ENCODE measurements around the gene PTPRB. TPM values are rescaled to one million over a fixed set of nuclear protein-coding genes. Genes with fewer than 3 reads are reported as not detected.

PTPRB gene
- total RNA-seq, 4 donors from 2014 or later = 36.8 to 107 (median 63.1) TPM

GRCh38 chr12:70609739-70610491 lies 27.3 kb downstream of the PTPRB start:
- Histone ChIP-seq H3K27ac (peak overlapping the region; percentile 49 to 72), H3K9me3 (no peaks in the 10 kb centered on the region), H3K27me3 (no peaks in the 10 kb centered on the region), H3K4me1 (no peaks in the 10 kb centered on the region), H3K36me3 (no peaks in the 10 kb centered on the region), H3K4me3 (peak overlapping the region; percentile 26)
- peak; percentile 19 to 45 for DNase-seq
- intact Hi-C loops (cut with DNase I; ENCODE audit: low total_unique reads) = no loop called here
- no peak for TF ChIP-seq CTCF (IDR thresholded peaks at IDR 0.05)
- peak; percentile 23 to 41 for TF ChIP-seq POLR2A (IDR thresholded peaks at IDR 0.05)

- peak overlapping the region; percentile 26 for H3K4me3 ChIP-seq
- no peak for DNase-seq
- H3K27ac ChIP-seq = peak overlapping the region; percentile 49 to 72
- H3K36me3 ChIP-seq = no peaks in the 10 kb centered on the region
- no peaks in the 10 kb centered on the region for H3K4me1 ChIP-seq
- H3K27me3 ChIP-seq = no peaks in the 10 kb centered on the region
- intact Hi-C loops (cut with DNase I; ENCODE audit: low total_unique reads) = no loop called here
- no peaks in the 10 kb centered on the region for H3K9me3 ChIP-seq
- TF ChIP-seq POLR2A (IDR thresholded peaks at IDR 0.05) = no peak
- no peak for TF ChIP-seq CTCF (IDR thresholded peaks at IDR 0.05)
These were observed 28.0 kb downstream of the PTPRB start for GRCh38 chr12:70609203-70609602.

GRCh38 chr12:70608184-70608583 lies 29.0 kb downstream of the PTPRB start:
- Histone ChIP-seq H3K36me3 (no peaks in the 10 kb centered on the region), H3K4me1 (no peaks in the 10 kb centered on the region), H3K9me3 (no peaks in the 10 kb centered on the region), H3K4me3 (peak overlapping the region in 1 of 2 donors; percentile 26), H3K27me3 (no peaks in the 10 kb centered on the region), H3K27ac (peak overlapping the region in 1 of 2 donors; percentile 72)
- DNase-seq = no peak
- intact Hi-C loops (cut with DNase I; ENCODE audit: low total_unique reads) = no loop called here
- TF ChIP-seq CTCF (IDR thresholded peaks at IDR 0.05) (no peak), POLR2A (IDR thresholded peaks at IDR 0.05) (no peak)

GRCh38 chr12:70607107-70607506 lies 30.1 kb downstream of the PTPRB start:
- Histone ChIP-seq H3K27me3 (no peaks in the 10 kb centered on the region), H3K4me3 (no peak overlapping the region), H3K27ac (peak overlapping the region in 1 of 2 donors; percentile 72), H3K4me1 (no peaks in the 10 kb centered on the region), H3K9me3 (no peaks in the 10 kb centered on the region), H3K36me3 (no peaks in the 10 kb centered on the region)
- intact Hi-C loops (cut with DNase I; ENCODE audit: low total_unique reads) = no loop called here
- DNase-seq = no peak
- TF ChIP-seq CTCF (IDR thresholded peaks at IDR 0.05) = no peak
- TF ChIP-seq POLR2A (IDR thresholded peaks at IDR 0.05) = no peak

- TF ChIP-seq POLR2A (IDR thresholded peaks at IDR 0.05) = no peak
- no peak for TF ChIP-seq CTCF (IDR thresholded peaks at IDR 0.05)
- H3K27ac ChIP-seq = peak overlapping the region in 1 of 2 donors; percentile 72
- no peak for DNase-seq
- H3K27me3 ChIP-seq = no peaks in the 10 kb centered on the region
- intact Hi-C loops (cut with DNase I; ENCODE audit: low total_unique reads) = no loop called here
- H3K9me3 ChIP-seq = no peaks in the 10 kb centered on the region
- no peak overlapping the region for H3K4me3 ChIP-seq
- H3K4me1 ChIP-seq = no peaks in the 10 kb centered on the region
- H3K36me3 ChIP-seq = no peaks in the 10 kb centered on the region
These were observed 31.3 kb downstream of the PTPRB start for GRCh38 chr12:70605976-70606375.
